Stromal cell of bone marrow (primary cell): ENCODE data around the gene CLASP2.
"Not testable (repeated sequence)": the region's sequence is repeated elsewhere in the genome, so short reads cannot be mapped to it uniquely, and the experiment has no call there.

Experiments
- DNase-seq: peaks from one replicate; pipeline ENCODE4 v3.0.0-alpha.2; 2012; ENCODE audit warnings: low read depth

The CLASP2 gene

DNA sequence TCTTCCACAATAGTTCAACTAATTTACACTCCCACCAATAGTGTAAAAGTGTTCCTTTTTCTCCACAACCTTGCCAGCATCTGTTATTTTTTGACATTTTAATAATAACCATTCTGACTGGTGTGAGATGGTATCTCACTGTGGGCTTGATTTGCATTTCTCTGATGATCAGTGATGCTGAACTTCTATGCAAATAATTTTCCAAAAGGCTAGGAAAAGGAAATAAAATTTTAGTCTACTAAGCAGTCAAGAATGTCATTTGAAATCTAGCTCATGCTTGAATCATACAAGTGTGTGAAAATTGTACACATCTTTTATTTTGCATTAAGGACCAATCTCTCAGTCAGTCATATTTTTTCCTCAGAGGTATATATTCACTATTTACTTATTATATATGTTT lies 176.1 kb downstream of the CLASP2 start:
- no peak for DNase-seq

DNA sequence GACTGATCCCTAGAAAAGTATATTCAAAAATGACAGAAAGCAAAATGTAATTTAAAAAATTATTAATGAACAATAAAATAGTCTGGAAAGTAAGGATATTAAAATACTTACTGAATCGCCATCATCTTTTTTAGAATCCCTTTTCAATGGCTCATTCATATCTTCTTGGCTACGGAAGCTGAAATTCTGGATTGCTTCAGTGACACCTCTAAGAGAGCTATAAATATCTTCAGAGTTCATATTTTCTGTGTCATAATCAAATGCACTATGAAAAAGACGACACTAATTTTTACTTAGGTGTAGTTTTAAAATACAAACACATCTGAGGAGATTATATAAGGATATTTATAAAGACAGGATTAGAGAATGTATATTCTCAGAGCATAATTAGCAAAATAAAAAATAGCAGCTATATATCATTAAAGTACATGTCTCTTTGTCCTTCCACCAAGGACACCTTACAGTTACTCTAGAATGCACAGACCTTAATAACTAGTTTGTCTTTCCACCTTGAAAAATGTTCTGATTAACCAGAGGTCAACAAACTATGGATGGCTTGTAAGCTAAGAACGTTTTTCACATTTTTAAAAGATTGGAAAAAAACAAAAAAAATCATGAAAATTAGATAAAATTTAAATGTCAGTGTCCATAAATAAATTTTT lies 179.2 kb downstream of the CLASP2 start:
- no peak for DNase-seq

DNA sequence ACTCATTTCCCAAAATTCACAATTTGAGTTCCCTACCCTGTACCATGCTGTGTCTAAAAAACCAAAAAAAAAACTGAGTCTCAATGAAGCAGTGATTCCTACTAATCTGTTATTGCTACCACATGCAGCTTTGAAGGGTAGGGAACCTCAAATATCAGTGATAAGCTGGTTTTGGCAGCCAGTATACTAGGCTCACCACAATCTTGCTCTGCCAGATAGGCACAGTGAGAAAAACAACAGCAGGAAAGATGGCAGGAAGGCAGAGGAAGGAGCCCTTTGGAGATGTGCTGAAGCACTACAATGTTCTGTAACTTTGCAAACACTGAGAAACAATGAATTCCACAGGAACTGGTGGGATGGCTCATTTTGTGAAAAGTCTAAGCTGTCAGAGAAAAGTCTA lies 180.9 kb downstream of the CLASP2 start:
- DNase-seq = no peak

DNA sequence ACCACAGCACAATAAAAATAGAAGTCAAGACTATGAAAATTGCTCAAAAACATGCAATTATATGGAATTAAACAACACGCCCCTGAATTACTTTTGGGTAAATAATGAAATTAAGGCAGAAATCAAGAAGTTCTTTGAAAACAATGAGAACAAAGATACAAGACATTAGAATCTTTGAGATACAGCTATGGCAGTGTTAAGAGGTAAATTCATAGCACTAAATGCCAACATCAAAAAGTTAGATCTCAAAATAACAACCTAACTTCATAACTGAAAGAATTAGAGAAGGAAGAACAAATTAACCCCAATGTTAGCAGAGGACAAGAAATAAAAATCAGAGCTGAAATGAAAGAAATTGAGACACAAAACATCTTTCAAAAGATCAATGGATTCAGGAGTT lies 191.3 kb downstream of the CLASP2 start:
- DNase-seq = no peak

DNA sequence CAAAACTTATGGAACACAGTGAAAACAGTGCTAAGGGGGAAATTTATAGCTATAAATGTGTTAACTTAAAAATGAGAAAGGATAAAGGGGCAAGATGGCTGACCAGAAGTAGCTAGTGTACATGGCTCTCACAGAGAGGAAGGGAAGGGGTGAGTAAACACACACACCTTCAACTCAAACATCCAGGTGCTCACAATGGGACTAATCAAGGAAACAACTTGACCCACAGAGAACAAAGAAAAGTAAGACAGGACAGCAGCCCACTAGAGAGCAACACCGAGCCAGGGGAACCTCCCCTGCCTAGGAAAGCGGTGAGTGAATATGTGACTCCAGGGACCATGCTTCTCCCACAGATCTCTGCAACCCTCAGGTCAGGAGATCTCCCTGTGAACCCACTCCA lies 192.8 kb downstream of the CLASP2 start:
- DNase-seq = no peak

DNA sequence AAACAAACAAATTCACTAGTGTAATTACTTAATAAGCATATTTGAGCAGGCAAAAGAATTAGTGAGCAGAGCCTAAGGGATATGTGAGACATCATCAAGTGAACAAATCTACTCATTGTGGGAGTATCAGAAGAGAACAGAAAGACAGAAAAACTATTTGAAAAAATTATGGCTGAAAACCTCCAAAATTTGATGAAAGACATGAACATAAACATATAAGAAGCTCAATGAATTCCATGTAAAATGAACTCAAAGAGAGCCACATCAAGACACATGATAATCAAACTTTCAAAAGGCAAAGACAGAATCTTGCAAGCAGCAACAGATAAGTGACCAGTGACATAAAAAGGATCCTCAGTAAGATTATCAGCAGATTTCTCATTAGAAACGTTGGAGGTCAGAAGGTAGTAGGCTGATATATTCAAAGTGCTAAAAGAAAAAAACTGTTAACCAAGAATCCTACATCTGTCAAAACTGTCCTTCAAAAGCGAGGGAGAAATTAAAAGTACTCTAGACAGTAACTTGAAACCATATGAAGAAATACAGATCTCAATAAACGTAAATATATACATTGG lies 194.9 kb downstream of the CLASP2 start:
- DNase-seq = no peak

DNA sequence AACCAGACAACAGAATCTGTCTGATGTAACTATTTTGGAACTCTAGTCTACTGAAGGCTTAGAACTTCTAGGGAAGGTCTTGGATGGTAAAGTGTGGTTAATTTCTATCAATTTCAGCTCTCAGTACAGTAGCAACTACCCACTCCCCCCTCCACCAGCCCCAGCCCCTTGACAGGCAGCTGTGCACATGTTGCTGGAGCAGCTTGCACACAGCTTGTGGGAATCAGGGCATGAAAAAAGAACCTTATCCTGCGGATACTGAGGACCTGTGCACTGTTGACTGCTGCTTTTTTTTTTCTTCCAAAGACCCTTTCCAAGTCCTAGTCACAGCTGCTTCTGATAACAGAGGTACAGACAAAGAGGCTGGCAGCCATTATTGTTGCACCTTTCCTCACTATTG lies 196.3 kb downstream of the CLASP2 start:
- DNase-seq = no peak

DNA sequence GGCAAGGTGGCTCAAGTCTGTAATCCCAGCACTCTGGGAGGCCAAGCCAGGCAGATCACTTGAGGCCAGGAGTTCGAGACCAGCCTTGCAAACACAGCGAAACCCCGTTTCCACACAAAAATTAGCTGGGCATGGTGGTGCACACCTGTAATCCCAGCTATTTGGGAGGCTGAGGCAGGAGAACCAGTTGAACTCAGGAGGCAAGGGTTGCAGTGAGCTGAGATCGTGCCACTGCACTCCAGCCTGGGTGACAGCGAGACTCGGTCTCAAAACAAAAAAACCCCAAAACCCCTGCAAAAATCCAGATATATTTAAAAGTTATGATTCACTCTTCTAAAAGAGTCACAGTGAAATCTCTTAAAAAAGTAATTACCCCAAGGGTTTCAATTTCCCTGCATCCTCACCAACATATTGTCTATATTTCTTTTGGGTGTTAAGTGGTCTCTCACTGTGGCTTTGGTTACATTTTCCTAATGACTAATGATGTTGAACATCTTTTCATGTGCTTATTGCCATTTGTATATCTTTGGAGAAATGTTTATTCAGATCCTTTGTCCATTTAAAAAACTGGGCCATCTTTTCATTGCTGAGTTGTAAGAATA lies 204.7 kb downstream of the CLASP2 start:
- no peak for DNase-seq

DNA sequence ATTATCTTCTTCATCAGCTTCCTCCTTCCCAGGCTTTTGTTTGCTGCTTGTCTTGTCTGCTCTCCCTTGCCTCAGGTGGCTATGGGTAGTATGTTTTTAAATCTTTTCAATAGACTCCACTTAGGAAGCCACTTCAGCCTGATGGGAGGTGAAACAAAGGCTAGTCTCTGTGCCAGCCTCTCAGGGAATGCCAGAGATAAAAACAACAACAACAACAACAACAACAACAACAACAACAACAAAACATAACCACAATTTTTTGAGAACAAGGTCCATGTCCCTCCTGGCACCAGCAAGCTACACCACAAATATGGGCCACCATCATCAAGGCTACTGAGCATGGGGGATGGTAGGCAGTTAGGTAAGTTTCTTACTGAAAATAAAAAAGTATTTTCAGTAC lies 213.0 kb downstream of the CLASP2 start:
- no peak for DNase-seq

DNA sequence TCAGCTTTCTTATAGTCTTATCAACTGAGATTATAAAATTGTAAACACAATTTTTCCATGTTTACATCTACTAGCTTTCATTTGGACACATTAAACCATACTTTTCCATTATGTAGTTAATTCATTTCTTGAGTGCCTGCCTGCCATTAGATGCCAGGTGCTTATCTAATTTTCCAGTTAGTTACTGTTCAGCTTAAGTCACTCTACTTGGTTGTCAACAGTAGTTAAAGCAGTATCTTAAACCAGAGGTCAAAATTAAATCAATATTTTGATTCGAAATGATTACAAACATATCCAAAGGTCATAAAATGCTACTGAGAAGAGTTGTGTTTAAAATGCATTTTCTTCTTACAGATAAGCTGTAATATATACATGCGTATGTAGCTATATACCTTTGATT lies 221.6 kb downstream of the CLASP2 start:
- no peak for DNase-seq

DNA sequence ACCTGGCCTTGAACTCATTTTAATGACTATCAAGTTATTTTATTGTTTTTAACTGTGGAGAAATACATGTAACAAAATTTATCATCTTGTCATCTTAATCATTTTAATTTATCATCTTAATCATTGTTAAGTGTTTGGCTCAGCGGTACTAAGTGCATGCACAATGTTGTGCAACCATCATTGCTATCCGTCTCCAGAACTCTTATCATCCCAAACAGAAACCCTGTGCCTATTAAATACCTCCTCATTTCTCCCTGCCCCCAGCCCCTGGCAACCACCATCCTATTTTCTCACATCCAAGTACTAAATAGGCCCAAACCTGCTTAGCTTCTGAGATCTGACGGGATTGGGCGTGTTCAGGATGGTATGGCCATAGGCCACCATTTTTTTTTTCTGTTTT lies 226.3 kb downstream of the CLASP2 start:
- DNase-seq = no peak

DNA sequence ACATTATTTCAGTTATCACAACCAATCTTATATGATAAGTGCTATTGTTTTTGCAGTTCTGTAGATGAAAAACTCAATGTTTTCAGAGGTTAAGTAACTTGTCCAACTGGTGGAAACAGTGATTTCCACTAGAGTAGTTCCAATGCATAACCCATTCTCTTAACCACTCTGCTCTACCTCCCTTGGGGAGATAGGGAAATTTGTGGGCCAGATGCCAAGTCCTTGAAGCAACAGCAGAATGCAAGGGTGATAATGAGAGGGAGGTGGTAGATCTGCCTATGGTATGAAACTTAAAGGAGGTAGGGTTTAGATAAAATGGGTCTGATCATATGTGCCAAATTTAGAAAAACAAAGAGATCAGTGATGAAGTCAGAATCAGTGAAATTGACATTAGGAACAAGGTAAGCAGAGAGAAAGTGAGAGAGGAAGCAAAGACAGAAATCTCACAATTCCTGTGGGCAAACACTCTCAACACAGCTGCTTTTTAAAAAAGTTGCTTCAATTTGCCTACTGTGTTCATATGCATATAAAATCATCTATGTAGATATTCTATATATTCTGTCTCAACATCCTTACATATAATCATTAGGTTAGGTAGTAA lies 227.3 kb downstream of the CLASP2 start:
- no peak for DNase-seq

DNA sequence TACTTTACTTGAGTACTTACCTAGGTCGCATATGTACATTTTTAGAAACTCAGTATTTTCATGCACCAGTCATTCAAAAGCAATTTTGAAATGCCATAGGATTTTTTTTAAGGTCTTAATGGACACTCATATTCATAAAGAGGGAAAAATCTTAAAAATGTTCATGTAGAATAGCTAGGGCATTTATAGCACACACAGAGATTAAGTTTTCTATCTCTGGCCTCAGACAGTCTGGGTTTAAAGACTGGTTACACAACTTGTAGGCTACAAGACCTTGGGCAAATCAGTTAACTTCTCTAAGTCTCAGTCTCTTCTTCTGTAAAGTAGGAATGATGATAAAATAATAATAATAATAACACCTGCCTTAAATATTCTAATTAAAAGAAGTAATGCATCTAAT lies 229.4 kb downstream of the CLASP2 start:
- no peak for DNase-seq

DNA sequence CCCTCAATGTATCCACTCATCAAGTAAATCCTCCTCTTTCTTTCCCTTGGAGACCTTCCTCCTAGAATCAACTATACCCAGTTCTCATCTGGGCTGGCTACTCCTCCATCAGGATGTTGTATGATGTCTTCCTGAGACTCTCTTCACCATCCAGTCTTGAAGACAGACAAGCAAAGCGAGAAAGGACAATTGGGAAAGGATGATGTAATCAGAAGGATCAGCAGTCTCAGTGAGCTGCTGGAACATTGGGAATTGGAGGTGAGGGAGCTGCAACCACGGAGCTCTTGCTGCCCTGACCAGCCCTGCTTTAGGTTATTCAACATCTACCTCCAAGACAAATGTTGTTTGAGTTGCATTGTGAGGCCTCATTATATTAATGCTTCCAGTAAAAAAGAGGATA lies 229.8 kb downstream of the CLASP2 start:
- DNase-seq = no peak

DNA sequence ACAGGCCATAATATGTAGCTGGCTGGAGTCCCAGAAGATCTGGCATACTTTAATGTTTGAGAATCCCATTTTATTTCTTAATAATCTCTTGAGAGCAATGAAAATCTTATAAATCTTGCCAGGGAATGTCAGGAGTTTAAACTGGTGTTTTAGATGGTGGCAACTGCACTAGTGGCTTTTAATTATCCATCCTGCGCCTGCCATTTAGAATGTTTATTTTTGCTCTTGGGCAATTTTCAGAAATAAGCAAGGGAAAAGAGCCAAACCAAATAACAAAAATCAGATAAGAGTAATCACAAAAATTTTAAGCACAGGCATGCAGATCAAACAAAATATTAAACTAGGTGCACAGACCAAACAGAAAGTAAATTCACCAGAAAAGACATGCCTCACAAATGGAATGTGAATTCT lies 235.9 kb downstream of the CLASP2 start:
- DNase-seq = peak; percentile 15

DNA sequence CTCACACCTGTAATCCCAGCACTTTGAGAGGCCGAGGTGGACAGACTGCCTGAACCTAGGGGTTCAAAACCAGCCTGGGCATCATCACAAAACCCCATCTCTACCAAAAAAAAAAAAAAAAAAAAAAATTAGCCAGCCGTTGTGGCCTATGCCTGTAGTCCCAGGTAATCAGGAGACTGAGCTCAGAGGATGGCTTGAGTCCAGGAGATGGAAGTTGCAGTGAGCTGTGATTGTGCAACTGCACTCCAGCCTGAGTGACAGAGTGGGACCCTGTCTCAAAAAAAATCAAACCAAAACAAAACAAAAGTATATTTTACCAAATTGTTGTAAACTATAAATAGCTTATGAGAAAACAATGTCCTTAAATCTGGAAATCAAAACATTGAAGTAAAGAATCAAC lies 243.2 kb downstream of the CLASP2 start:
- no peak for DNase-seq

DNA sequence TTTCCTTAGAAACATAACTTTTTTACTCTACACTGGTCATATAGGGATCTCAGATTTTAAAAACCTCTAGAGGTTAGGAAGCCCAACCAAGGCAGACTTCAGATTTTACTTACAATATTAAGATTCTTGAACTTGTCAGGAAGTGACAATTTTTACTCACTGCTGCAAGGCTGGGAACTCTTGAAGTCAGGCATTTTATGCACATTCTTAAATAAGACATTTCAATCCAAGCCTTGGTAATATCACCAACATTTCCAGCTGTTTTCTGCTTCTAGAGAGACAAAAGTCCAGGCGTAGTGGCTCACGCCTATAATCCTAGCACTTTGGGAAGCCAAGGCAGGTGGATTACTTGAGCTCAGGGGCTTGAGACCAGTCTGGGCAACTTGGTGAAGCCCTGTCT lies 244.2 kb downstream of the CLASP2 start:
- DNase-seq = no peak

DNA sequence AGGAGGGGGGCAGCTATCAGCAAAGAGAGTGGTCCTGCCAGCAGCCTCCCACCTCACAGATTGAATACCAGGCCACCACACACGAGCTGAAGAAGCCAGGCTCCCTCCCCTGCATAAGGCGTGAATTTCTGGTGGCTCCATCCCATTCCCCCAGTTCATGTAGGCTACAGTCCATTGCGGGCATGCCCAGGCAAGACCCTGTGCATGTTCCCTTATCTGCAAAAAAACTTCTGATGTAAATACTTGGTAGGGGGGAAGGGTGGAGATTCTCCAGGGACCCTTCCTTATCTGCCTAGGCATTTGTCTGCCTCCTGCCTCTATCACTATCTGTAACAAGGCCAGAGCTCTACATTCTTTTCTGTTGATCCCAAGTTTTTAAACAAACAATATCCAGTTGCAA lies 250.3 kb downstream of the CLASP2 start:
- no peak for DNase-seq

DNA sequence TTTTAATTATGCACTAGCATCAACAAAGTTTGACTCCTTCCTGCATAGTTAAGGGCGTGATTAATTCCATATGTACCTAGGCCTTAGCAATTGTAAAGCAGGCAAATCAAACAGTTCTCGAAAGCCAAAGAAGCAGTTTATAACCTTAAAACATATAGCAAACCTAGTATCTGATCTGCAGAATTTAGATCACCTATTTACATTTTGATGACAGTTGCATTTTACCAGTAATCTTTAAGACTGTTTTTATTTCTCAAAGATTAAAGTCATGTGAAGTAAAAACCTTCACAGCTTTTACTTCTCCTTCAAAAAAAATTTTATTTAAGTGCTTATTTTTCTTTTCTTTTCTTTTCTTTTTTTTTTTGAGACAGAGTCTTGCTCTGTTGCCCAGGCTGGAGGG lies 257.0 kb downstream of the CLASP2 start:
- DNase-seq = no peak

DNA sequence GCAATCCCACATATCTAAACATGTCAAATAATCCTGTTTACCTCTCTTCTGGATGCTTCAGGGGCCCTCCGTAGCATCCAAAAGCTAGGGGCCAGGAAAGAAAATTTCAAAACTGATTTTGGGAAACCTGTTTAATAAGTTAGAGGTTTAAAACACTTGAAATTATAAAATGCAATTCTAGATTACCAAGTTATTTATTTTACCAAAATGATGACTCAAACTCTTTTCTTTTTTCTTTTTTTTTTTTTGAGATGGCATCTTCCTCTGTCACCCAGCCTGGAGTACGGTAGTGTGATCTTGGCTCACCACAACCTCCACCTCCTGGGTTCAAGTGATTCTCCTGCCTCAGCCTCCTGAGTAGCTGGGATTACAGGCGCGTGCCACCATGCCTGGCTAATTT lies 258.5 kb downstream of the CLASP2 start:
- not testable (repeated sequence) for DNase-seq

DNA sequence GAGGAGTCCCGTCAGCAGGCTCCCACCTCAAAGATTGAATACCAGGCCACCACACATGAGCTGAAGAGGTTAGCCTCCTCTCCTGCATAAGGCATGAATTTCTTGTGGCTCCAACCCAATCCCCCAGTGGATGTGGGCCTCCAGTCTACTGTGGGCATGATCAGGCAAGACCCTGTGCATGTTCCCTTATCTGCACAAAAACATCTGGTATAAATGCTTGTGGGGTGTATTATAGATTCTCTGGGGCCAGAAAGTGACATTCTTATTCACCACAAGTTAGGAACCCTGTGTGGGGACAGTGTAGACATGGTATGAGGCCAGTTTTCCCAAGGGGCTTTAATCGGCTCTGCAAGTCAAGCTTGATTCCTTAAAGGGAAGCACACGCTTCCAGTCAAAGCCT lies 259.6 kb downstream of the CLASP2 start:
- DNase-seq = no peak

DNA sequence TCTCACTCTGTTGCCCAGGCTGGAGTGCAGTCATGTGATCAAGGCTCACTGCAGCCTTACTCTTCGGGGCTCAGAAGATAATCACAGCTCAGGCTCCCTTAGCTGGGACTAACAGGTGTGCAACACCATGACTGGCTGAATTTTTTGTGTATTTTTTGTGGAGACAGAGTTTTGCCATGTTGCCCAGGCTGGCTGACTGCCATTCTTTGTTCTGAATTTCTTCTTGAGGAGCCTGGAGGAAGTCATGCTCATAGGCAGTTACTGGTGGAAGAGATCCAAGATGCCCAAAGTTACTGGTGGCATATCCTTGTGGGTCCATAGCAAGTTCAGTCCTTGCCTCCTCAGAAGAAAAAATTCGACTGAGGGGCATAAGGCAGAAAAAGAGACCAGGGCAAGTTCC lies 261.3 kb downstream of the CLASP2 start:
- DNase-seq = no peak

DNA sequence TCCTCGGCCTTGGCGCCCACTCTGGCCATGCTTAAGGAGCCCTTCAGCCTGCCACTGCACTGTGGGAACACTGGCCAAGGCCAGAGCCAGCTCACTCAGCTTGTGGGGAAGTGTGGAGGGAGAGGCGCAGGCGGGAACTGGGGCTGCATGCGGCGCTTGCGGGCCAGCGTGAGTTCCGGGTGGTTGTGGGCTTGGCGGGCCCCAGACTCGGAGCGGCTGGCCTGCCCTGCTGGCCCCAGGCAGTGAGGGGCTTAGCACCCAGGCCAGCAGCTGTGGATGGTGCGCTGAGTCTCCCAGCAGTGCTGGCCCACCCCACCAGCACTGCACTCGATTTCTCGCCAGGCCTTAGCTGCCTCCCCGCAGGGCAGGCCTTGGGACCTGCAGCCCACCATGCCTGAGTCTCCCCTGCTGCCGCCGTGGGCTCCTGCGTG lies 264.7 kb downstream of the CLASP2 start:
- no peak for DNase-seq

DNA sequence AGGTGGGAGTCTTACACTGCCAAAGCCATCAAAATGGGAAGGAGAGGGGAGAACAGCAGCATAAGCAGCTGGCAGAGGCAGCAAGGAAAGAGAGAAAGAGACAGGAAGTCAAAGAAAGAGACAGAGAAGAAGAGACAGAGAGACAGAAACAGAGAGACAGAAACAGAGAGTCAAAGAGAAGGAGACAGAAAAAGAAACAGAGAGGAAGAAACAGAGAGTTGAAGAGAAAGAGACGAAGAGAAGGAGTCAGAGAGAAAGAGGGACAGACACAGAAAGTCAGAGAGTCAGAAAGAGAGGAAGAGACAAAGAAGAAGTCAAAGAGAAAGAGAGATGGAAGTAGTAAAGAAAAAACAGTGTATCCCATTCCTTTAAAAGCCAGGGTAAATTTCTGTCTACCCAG lies 266.1 kb downstream of the CLASP2 start:
- DNase-seq = not testable (repeated sequence)
